HG03354 (cell line): Measurements from ENCODE around the gene ANKRD66.
"Not testable (repeated sequence)": the region's sequence is repeated elsewhere in the genome, so short reads cannot be mapped to it uniquely, and the experiment has no call there.

Source experiments
- ATAC-seq: cut with Tn5 transposase; IDR thresholded peaks from one replicate; pipeline ENCODE4 v1.9.1; 2021; ENCODE audit warnings: mild to moderate bottlenecking; ENCODE audit not compliant: unreplicated experiment, poor library complexity, severe bottlenecking

Gene ANKRD66

DNA sequence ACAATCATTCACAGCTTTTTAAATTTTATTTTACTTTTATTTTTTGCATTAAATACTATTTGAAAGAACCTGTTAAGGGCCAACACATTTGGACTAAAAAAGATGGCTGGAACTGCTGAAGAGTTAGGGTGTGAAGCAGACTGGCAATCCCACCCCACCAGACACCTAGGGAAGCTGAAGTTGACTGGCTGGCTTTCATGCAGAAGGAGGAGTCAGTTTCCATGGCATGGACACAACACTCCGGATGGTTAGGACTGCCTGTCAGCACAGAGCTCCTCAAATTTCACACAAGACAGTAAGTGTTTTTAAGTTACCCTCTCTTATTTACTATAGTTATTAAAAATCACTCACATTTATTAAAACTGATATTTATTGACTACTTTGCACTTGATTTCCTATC, at the start of gene ANKRD66:
ANKRD66 (plus strand) TSS at position 238 of the 400 bp plus-strand sequence. CDS start 5,016 bp downstream, outside the sequence.
- ATAC-seq, result no peak

DNA sequence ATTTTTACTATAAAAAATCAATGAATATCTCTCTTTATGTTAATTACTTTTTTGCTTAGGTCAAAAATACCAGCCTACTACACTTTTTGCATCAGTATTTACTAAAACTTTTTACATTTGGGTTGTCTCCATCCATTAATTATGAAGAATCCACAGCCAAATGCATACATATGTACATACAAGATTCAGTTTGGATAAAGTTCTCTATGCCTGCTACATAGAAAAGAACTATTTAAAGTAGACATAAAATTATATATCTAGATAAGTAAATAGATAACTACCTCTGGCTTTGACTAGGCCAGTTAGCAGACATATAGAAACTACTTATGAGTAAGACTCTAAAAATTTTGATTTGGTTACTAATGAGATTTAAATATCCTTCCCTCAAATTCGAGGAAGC, 46.8 kb upstream of the ANKRD66 start:
- no peak for ATAC-seq

DNA sequence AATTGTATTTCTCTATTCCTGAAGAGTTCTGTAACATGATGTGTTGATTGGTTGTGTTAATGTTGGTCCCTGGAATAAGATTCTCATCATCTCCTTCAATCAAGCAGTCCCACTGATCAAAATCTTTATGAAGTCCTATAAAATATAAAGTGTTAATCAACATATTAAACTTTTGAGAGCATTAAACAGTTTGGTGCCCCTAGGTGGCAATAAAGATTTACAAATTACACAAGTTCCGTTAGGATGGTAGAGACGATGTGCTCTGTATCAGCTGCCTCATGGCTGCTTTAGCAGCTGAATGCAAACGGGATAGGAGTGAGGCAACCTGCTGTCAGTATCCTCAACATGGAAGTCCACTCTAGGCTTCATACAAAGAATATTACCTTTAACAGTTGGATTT, 42.2 kb upstream of the ANKRD66 start:
- ATAC-seq, result no peak

DNA sequence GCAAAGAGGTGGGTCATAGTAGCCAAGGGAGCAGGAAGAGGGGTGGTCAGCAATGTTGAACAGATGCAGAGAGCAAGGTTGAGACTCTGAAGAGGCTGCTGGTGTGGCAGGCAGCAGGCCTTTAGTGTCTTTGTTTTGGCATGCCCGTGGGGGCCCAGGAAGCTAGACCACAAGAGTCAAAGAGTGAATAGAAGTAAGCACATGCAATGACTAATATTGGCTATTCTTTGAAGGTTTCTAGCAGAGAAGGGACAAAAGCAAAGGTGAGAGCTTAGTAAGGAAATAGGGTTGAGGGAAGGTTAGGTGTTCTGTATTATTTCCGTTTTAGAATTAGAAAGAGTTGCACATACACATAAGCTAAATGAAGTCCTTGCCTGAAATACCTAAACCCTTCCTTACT, 40.3 kb upstream of the ANKRD66 start:
- ATAC-seq, result no peak

DNA sequence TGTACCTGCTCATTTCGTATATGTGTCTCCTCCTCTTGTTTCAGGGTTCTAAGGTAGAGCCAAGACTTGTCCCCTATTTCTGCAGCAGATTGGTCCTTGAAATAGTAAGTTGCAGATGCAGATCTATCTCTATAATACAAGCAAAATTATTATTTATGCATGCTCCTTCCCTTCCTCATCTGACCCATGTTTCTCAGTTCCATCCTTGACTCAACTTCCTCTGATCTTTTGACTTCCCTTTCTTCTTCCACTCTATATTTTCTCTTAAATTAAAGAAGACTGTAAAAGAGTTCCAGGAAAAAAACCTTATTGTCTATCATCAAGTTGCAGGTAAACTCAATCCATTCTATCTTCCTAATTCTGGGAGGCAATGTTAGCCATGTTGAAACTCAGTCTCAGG, 35.2 kb upstream of the ANKRD66 start:
- ATAC-seq, result no peak

DNA sequence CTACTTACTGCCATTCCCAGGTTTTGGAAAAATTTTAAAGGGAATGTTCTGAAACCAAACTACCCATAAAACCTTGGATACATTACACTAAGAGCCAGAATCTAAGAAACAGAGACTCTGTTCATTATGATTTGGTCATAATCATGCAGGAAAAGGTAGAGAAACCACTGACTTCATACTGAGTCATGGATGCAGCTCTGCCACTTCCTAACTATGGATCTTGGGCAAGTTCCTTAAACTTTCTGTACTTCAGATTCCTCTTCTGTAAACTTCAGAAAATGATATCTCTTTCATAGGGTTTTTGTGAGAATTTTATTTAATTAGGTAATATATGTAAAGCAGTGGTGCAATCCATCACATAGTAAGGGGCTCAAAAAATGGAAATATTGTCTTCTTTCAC, 31.6 kb upstream of the ANKRD66 start:
- no peak for ATAC-seq

DNA sequence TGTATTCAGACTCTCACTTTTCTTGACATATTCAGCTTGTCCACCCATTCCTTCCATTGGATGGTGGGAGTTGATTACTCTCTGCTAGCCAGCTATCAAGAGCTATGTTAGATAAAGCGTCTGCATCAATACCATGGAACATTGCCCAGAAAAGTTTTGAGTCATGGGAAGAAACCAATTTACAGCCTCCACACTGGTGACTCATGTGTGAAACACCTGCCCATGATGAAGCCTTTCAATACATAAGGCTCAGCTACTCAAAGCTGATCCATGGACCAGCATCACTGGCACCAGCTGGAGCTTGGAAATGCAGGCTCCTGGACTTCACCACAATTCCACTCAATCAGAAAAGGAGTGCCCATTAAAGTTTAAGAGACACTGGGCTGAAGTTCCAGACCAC, 27.6 kb upstream of the ANKRD66 start:
- ATAC-seq, result no peak

DNA sequence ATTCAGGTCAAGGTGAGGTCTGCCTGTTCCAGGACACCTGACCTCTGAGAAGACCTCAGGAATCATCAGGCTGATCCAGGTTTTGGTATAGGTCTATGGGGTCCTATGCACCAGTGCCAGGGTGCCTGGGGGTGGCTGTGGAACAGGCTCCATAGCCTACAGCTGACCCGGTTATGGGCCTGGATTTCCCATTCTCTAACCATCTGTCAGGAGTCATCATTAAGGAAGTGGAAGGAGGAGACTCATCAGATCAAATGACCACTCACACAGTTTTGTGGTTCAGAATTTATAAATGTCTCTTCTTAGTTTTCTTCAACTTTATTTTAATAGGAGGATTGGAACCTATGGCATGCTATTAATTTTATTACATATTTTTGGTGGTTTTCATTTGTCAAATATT, 26.3 kb upstream of the ANKRD66 start:
- ATAC-seq, result no peak

DNA sequence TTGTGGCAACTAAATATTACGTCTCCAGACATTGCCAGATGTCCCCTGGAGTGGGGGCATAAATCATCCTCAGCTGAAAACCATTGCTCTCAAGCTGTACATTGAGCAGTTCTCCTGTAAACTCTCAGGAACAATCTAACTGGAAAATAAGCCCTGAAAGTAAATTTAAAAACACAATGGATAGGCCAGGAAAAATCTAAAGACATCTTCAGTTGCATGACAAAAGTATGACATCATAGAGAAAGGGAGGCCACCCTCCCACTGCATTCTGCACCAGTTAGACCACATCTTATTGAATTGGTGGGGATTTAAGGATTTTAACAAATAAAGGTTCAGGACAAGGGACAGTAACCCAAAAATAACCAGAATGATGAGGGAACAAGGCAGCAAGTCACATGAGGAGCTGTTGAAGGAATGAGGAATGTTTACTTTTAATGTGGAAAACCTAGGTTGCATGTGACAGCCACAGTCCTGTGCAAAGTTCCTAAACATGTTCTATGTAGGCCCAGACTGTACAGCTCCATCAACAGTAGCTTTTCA, 16.9 kb upstream of the ANKRD66 start:
- no peak for ATAC-seq

DNA sequence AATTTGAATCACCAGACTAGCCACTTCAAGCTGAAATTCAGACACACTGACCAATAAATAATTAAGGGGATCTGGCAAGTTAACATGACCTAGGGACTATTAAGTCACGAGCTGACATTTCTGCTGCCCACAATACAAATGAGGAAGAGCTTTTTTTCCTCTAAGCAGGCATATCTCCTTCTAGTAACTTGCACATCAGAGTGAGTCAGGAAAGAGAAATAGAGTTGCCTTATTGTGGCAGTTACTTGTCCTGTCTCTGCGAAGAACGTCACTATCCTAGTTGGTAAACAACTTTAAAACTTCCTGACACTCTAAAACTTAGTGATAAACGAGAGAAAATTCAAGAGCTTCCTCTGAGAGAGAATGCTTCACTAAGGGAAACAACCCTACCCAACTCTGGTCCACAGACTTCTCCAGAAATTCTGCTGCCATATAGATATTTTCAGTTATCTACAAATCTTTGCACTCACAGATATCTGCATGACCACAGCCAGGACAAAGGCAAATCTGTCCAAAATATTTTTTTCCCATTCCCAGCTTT, 15.7 kb upstream of the ANKRD66 start:
- no peak for ATAC-seq

DNA sequence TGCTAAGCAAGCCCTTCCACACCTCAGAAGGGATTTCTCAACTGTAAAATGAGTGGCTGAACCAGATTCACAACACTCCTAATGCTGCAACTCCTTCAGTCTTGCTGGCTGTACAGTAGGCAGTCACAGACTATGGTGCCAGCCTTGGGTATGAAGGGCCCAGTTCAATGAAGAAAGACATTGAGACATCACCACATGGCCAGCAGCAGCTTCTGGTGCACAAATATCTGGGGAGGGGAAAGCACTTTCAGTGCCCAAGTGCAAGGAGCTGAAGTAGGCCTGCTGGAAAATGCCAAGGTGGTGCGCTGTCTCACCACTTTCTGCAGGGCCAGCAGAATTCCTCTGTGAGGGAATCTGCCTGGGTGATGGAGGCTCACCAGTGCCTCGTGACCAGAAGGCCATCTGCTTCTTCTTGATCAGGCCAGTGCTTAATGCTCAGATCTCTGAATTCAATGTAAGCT, 13.4 kb upstream of the ANKRD66 start:
- ATAC-seq, result no peak

DNA sequence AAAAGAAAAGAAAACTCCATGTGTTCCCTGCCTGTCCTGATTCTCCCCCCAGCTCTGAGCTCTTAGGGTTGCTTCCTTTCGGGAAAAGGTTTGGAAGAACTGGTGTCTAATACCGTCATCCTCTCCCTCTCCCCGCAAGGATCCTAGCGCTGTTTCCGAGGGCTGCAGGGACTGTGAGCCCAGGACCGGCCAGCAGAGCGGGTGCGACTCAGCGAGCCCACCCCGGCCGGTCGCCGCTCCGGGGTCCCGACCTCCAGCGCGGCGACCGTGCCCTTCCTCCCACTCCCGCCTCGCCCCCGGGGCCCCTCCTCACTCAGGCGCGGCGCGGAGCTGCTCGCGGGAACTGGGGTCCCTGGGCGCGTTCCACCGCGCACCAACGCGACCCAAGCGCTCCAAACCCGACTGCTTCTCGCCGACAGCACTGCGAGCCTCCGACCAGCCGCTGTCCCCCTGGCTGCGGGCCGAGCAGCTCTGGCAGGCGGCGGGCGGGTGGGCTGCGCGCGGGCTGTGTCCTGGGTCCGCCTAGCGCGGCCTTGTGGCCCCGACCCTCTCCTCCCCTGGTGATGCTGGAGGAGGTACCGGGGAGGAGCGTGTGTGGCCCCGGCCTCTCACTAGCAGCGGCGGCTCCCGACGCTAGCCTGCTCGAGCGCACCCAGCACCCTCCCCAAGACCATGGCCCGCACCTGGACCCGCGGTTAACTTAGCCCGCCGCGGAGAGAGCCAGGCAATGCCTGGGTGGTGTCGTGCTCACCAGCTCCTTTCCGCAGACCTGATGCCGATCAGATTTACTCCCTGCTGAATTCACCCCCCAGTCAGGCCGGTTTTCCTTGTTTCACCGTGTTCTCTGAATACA, 11.6 kb upstream of the ANKRD66 start, which contains the start of gene PLA2G7:
PLA2G7 (minus strand) TSS at position 509 of the 853 bp plus-strand sequence. CDS start 12,484 bp downstream, outside the sequence.
- ATAC-seq, result no peak

DNA sequence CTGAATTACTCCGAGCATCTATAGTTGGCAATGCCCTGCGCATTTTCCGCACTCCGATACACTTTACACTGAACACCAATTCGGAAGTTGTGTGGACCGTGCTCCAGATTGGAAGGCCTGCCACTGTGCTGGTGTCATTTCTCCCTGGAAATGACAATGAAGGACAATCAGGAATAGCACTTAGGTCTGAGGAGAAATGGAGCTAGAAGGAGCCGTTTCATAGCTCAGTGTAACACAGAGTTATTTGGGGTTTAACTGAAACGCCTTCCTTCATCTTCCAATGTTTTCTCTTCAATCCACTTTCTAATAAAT, 11.1 kb upstream of the ANKRD66 start:
- ATAC-seq, result no peak

DNA sequence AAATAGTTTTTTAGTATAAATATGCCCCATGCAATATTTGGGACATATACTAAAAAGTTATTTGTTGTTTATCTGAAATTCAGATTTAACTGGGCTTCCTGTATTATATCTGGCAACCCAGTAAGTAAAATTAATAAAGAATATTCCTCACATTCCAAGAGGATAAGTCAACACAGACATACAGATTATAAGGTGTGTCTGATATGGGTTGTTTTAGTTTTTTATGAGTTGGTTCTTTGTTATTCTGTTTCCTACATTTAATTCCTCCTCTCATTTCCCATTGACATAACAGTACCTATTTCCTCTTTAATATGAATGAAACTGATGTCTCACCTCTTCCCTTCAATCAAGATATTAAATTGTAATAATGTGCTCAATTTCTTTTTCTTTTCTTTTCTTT, 9.8 kb upstream of the ANKRD66 start:
- no peak for ATAC-seq

DNA sequence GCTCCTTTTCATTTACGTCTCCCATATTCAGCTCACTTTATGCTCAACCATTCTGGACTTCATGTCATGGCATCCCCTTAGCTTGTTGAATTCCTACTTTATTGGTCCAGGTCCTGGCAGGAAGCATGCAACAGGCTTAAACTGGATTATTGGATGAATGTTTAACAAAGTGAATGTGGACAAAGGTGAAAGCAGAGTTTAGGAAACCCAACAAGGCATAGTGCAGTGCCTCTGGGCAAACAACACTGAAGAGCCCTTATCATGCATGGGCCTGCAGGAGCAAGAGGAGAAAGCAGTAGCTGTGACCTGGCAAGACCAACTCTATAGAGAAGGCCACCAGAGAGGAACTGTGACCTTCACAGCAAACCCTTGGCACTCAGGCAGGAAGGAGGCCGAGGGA, 5.3 kb upstream of the ANKRD66 start:
- ATAC-seq, result no peak

DNA sequence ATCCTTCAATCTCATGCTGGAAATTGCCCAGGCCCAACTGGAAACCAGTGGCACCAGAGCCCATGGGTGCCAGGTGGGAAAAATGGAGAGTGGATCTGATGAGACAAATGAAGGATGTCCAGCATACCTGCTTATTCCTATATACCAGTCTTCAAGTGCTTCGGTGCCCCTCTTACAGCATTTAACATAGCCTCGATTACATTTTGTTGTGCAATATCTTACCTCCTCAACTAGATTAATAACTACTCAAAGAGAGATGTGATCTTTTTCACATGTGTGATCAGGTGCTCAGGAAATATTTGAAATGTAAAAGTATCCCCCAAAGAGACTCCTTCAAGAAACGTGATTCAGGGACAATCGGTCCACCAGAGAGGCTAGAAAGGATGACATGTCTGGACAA, 4.8 kb upstream of the ANKRD66 start:
- ATAC-seq, result no peak

DNA sequence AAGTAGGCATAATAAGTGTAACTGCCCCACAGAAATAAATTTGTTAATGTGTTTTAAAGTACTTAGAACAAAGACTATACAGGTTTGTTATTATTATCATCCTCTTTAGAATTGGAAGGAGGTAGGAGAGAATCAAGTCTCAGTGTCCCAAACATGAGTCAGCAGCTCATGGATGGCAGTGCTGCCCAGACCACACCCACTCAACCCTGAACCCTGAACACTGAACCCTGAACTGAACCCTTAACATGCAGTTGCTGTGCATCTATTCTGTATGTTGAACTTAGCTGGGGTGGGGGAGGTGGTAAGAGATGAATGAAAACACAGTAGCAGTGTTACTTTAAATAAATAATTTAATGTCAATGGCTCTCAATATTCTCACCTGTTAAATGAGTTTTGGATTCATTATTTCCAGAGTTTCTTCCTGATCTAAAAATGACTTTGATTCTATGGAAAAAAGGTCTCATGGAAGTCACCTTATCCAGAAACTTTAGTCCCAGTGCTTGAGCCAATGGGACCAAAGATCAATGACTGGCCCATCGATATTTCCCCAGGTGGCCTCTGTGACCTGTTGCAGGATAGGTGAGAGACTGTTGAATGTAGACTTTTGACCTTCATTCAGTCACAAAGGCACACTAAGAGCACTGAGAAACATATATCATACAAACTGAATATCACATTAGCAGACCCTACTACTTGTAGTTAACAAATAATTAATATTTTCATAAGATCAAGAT, 3.1 kb upstream of the ANKRD66 start:
- no peak for ATAC-seq

DNA sequence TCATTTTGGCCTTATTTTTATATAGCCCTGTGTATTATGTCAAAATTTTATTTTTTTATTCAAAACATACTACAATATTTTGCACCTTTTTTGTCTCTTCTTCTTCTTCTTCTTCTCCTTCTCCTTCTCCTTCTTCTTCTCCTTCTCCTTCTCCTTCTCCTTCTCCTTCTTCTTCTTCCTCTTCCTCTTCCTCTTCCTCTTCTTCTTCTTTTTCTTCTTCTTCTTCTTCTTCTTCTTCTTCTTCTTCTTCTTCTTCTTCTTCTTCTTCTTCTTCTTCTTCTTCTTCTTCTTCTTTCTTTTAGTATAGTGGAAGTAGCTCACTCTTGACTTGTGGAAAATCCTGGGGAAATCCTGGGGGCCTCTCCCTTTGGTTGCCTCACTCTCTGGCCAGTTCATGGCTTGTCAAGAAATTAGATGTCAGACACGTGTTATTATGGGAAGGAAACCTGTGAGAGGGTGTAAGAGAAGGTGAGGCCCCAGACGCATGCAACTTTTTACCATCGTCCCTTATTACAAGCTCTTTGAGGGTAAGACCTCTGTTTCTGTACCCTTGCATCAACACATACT, 2.5 kb upstream of the ANKRD66 start:
- not testable (repeated sequence) for ATAC-seq

DNA sequence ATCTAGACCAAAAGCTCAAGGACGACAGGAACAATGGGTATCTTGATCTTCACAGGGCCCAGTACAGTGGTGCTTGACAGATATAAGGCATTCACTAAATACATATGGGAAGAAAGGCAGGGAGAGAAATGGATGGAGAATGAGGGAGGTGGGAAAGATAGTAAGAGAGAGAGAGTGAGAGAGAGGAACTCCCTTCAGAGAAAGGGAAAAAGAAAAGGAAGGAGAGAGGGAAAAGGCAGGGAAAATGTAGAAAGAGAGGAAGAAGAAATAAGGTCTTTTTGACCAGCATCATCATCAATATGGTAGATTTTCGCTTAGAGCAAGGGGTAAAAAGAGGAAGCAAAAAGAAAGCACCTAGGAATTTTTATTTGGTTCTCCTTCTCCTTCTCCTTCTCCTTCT, 760 bp upstream of the ANKRD66 start:
- ATAC-seq, result no peak

DNA sequence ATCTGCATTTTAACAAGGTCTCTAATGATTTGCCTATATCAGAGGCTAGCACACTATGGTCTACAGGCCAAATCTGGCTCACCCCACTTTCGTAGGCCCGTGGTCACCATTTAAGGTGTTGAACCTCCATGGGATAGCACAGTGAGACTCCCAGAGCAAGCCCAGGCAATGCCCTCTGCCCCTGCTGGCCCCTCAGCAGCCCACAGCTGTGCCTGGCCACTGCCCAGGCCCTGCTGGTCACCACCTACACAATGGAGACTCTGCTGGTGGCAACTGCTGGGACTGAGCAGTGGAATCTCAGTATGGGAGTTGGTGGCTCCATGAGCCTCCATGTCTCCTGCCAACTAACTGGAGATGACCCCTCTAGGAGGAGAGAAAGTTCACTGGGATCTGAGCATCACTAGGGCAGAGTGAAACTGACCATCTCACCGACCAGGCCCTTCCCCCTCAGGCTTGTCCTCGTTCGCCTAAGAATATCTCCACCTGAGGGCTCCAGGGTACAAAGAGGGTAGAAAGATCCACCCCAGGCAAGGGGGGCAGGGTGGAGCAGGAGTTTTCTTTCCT, 2.3 kb downstream of the ANKRD66 start:
- ATAC-seq, result no peak
